LNCaP clone FGC (cell line): ENCODE data around the gene MRO.
"Not testable (repeated sequence)": the region's sequence is repeated elsewhere in the genome, so short reads cannot be mapped to it uniquely, and the experiment has no call there.

ENCODE experiments used
- DNase-seq: peaks from one replicate; pipeline ENCODE4 v3.0.0-alpha.2; 2011; ENCODE audit warnings: low read depth
- H3K4me3 ChIP-seq: 2 replicates; pipeline ENCODE4 v1.5.1; 2011; ENCODE audit warnings: mild to moderate bottlenecking, low read depth, low read length, control low read depth
- CTCF ChIP-seq: IDR thresholded peaks from 2 replicates; pipeline ENCODE4 v1.5.1; 2012; ENCODE audit warnings: mild to moderate bottlenecking; ENCODE audit not compliant: control insufficient read depth, insufficient read depth; ENCODE audit errors: extremely low read depth

Gene MRO

DNA sequence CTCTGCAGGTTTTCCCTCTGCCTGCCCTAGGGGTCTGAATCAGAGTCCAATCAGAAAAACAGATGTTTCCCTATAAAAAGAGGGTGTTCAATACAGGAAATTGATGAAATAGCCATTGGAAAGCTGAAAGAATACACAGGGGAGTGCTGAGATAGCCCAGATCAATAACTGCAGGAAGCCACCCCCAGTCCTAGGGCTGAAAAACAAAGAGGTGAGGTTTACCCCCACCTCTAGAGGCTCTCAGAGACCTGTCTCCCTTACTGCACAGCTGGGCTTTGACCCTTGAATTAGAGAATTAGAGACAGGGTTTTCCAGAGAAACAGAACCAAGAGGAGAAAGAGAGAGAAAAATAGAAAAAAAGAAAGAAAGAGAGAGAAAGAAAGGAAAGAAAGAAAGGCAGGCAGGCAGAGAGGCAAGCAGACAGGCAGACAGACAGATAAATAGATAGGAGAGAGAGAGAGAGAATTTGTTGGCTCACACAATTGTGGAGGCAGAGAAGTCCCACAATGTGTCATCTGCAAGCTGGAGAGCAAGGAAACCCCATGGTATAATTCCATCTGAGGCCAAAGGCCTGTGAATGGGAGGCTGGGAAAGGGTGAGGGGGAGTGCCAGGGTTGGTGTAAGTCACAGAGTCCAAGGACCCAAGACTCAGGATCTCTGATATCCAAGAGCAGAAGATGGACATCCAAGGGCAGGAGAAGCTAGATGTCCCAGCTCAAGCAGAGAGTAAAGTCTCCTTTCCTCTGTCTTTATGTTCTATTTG is 40.2 kb upstream of the MRO start:
- DNase-seq = no peak
- TF ChIP-seq CTCF = no peak
- H3K4me3 ChIP-seq = no peak overlapping the region

DNA sequence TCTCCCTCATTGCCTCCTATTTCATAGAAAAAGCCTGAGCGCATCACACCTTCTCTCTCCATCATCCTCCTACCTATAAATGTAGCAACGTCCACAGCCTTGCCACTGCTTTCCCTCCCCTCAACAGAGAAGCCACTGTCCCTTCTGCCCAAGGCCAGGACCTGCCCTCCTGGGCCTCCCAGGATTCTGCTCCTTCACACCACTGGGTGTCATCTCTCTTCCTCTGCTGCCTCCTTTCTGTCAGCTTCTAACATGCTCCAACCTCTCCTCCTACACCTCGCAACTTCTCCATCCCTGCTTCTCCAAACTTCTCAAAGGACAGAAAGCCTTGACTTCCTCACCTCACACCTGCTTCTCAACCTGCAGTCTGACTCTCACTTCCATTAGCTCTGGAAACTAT is 37.9 kb upstream of the MRO start:
- TF ChIP-seq CTCF = no peak

DNA sequence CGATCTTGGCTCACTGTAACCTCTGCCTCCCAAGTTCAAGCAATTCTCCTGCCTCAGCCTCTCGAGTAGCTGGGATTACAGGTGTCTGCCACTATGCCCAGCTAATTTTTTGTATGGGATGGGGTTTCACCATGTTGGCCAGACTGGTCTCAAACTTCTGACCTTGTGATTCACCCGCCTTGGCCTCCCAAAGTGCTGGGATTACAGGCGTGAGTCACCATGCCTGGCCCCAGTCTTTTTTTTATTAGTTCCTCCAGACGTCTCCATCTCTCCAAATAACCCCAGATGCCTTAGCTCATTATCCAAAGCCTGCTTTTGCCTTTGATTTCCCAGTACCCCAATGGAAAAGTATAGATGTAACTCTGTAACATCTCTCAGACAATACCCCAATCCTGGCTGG is 37.4 kb upstream of the MRO start:
- DNase-seq, H3K4me3 ChIP-seq: not testable (repeated sequence)

More for the DNA sequence above, 37.9 kb upstream of the MRO start:
- no peak for DNase-seq
- no peak overlapping the region for H3K4me3 ChIP-seq

GRCh38 chr18:50855976-50856757 is 36.4 kb upstream of the MRO start:
- no peak for TF ChIP-seq CTCF
- no peak overlapping the region for H3K4me3 ChIP-seq

GRCh38 chr18:50853863-50854271 is 34.1 kb upstream of the MRO start:
- no peak for TF ChIP-seq CTCF
- no peak for DNase-seq
- H3K4me3 ChIP-seq = no peak overlapping the region

More at GRCh38 chr18:50855976-50856757, 36.4 kb upstream of the MRO start:
- DNase-seq = no peak

DNA sequence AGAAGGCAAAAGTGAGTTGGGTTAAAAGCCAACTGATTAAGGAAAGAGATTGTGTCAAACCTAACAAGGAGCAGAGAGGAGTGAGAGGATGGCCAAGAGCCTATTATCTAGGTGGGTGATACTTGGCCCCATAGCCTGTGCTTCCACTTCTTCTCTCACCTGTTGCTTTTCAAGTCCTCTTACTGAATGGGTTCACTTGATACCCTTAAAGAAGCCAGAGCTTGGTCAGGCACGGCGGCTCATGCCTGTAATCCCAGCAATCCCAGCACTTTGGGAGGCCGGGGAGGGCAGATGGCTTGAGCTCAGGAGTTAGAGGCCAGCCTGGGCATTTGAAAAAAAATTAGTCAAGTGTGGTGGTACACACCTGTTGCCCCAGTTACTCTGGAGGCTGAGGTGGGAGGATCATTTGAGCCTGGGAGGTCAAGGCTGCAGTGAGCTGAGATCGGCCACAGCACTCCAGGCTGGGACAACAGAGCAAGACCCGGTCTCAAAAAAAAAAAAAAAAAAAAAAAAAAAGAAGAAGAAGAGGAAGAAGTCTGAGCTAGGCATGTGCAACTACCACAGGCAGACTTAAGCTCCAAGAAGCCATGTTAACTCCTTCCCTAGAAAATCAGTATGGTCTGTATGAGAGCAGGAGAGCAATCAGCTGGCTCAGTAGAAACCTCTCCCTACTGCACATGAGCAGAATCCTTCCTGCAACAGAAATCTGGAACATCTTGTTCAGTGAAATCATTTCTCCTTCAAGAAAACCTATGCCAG is 30.7 kb upstream of the MRO start:
- no peak for DNase-seq
- TF ChIP-seq CTCF = no peak
- H3K4me3 ChIP-seq = no peak overlapping the region

- DNase-seq = no peak
- H3K4me3 ChIP-seq = no peak overlapping the region
These were observed 29.6 kb upstream of the MRO start for GRCh38 chr18:50849419-50849821.

More at GRCh38 chr18:50849419-50849821, 29.6 kb upstream of the MRO start:
- no peak for TF ChIP-seq CTCF
